Gastroesophageal sphincter (tissue), 3 donors: ENCODE results near the gene LYRM4.

ENCODE experiments used
- CTCF ChIP-seq, 4 experiments: fragments of 200-600 bp in 2 of 4; fragments of 450-650 bp in 2 of 4; sonication (generic) in 1 of 4; IDR thresholded peaks; one replicate each; pipeline ENCODE4 v1.5.1; 2017 to 2019; ENCODE audit warnings: antibody characterized with exemption in 4 of 4, mild to moderate bottlenecking in 2 of 4, moderate library complexity in 2 of 4
- EP300 ChIP-seq: sonication (generic); formaldehyde crosslinking; IDR thresholded peaks from one replicate; pipeline ENCODE4 v1.6.1; 2017; ENCODE audit warnings: antibody characterized with exemption, mild to moderate bottlenecking
- POLR2A ChIP-seq, 2 donors: fragments of 450-650 bp; IDR thresholded peaks; one replicate each; pipeline ENCODE4 v1.6.1; 2017; ENCODE audit warnings: antibody characterized with exemption in 2 of 2, mild to moderate bottlenecking in 2 of 2, moderate library complexity in 1 of 2
- POLR2AphosphoS5 ChIP-seq: sonication (generic); formaldehyde crosslinking; IDR thresholded peaks from one replicate; pipeline ENCODE4 v1.6.1; 2017; ENCODE audit warnings: antibody characterized with exemption

DNA sequence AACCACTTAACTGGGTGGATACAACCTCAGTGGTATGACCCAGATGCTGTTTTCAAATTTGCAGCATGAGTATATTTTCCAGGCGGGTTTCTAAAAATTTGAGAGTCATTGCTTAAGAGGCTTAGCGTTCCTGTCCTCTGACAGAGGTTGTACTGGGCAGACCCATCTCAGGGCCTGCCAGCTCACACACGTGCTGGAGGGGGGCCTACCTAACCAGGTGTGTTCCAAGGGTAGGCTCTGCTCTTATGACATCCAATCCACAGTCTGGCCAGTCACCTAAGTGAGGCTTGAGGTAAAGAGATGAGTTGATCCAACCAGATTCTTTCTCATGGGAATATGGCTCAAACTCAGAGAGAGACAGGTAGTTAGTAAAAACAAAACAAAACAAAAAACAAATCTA, 1.3 kb downstream of the LYRM4 start:
- no peak for TF ChIP-seq POLR2A (IDR thresholded peaks at IDR 0.05)
- no peak for TF ChIP-seq CTCF (IDR thresholded peaks at IDR 0.05)
- TF ChIP-seq POLR2AphosphoS5, result no peak
- TF ChIP-seq EP300, result no peak
